Measurements from ENCODE around the gene SSC5D.
"Not testable (repeated sequence)": the region's sequence is repeated elsewhere in the genome, so short reads cannot be mapped to it uniquely, and the experiment has no call there.

The SSC5D gene

DNA sequence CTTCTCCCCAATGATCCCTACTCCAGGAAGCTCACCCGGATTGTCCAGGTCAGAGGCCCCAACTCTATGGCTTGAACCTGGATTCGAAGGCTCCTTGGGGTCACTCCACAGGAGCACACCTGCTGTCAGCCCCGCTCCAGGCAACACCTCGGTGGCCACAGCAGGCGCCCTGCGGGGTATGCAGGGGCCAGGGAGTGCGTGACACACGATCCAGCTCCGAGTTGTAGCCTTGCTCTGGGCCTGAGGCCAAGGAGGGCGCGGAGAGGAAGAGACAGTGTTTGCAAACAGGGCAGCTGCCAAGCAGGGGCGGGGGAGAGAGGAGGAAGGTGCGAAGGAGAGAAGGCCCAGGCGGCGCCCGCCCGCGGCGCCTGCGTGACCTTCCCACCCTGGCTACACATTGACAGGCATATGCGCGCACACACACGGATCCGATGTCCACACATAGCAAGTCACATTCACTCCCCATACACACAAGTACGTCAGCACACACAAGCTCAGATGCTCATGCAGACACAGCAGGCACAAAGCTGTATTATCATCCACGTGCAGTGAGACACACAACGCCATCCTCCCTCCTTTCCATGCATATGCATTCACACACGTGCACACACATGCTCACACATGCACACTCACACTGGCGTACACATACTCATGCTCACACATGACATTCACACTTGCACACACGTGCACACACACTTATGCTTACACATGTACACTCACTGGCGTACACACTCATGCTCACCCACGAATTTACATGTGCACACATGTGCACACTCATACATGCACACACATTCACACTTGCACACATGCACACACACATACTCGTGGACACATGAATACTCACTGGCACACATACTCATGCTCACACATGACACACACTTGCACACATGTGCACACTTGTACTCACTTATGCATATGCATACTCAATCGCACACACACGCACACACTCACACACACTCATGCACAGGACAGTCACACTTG, 38.3 kb downstream of the SSC5D start:
- DNase-seq (ENCODE audit: low read depth, low spot score), result no peak
- Histone ChIP-seq H3K9ac (ENCODE audit: insufficient read length, low read depth) (no peak overlapping the region), H3K36me3 (ENCODE audit: insufficient read depth, insufficient read length, low read length) (peaks cover 5% of the 10 kb centered on the region)

DNA sequence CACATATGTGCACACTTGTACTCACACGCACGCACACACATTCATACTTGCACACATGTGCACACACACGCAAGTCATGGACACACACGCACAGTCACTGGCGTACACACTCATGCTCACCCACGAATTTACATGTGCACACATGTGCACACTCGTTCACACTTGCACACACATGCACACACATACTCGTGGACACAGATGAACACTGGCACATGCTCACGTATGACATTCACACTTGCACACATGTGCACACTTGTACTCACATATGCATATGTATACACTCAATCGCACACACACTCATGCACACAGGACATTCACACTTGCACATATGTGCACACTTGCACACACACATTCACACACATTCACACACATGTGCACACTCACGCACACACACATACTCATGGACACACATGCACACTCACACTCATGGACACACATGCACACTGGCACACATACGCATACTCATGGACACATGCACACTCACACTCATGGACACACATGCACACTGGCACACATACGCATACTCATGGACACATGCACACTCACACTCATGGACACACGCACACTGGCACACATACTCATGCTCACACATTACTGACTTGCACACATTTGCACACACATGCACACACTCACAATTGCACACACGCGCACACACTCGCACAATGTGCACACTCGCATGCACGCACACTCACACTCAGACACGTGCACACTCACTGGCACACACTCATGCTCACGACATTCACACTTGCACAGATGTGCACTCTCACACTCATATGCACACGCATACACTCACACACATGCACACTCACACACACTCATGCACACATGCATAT, 39.2 kb downstream of the SSC5D start:
- DNase-seq (ENCODE audit: low read depth, low spot score), result no peak
- peaks cover 5% of the 10 kb centered on the region for H3K36me3 ChIP-seq (ENCODE audit: insufficient read depth, insufficient read length, low read length)
- H3K4me3 ChIP-seq (ENCODE audit: insufficient read length, low read depth), result no peak overlapping the region
- no peaks in the 10 kb centered on the region for H3K9me3 ChIP-seq (ENCODE audit: insufficient read depth, low read length)
- H3K9ac ChIP-seq (ENCODE audit: insufficient read length, low read depth), result no peak overlapping the region
- no peak for TF ChIP-seq ZNF274 (IDR thresholded peaks at IDR 0.05; ENCODE audit: low read depth, low read length)
- TF ChIP-seq SUZ12 (IDR thresholded peaks at IDR 0.05; ENCODE audit: extremely low read depth, insufficient read depth, insufficient read length), result no peak
- TF ChIP-seq YY1 (IDR thresholded peaks at IDR 0.05; ENCODE audit: insufficient read depth, insufficient read length), result no peak
- H3K27me3 ChIP-seq (ENCODE audit: insufficient read depth, insufficient read length), result no peaks in the 10 kb centered on the region
- H3K4me1 ChIP-seq (ENCODE audit: insufficient read depth, insufficient read length), result peaks cover 15% of the 10 kb centered on the region

More for the DNA sequence above, 38.3 kb downstream of the SSC5D start:
- Histone ChIP-seq H3K9me3 (ENCODE audit: insufficient read depth, low read length) (no peaks in the 10 kb centered on the region), H3K4me3 (ENCODE audit: insufficient read length, low read depth) (no peak overlapping the region), H3K4me1 (ENCODE audit: insufficient read depth, insufficient read length) (peaks cover 19% of the 10 kb centered on the region), H3K27me3 (ENCODE audit: insufficient read depth, insufficient read length) (no peaks in the 10 kb centered on the region)
- TF ChIP-seq YY1 (IDR thresholded peaks at IDR 0.05; ENCODE audit: insufficient read depth, insufficient read length), result no peak
- no peak for TF ChIP-seq ZNF274 (IDR thresholded peaks at IDR 0.05; ENCODE audit: low read depth, low read length)
- no peak for TF ChIP-seq SUZ12 (IDR thresholded peaks at IDR 0.05; ENCODE audit: extremely low read depth, insufficient read depth, insufficient read length)

DNA sequence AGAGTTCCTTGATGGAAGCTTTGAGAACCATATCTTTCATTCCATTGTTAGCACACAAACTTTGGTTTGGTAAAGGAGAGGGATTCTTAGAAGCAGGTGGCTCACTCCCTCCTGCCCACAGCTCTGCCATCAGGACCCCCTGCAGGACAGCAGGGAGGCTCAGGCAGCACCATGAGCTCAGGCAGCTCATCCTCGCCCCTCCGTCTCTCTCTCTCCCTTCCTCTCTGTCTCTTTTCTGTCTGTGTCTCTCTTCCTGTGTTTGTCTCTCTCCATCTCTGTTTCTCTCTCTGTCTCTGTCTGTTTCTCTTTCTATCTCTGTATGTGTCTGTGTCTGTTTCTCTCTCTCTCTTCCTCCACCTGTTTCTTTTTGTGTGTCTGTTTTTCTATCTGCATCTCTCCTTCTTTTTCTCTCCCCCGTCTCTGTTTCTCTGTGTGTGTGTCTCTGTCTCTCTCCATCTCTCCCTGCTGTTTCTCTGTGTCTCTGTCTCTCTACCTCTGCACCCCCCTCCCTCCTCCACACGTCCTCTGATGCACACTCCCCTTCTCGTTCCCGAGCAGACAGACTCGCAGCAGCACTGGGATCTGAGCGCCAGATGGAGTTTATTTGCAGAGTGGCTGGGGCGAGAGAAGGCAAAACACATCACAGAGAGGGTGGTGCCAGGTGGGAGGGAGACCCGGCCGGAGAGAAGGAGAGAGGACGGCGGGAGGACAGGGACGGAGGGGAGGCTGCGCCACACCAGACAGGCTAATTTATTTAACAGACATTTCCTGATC, 40.0 kb downstream of the SSC5D start:
- DNase-seq (ENCODE audit: low read depth, low spot score), result no peak
- no peaks in the 10 kb centered on the region for H3K27me3 ChIP-seq (ENCODE audit: insufficient read depth, insufficient read length)
- no peak overlapping the region for H3K4me3 ChIP-seq (ENCODE audit: insufficient read length, low read depth)
- peaks cover 15% of the 10 kb centered on the region for H3K4me1 ChIP-seq (ENCODE audit: insufficient read depth, insufficient read length)
- no peak for TF ChIP-seq ZNF274 (IDR thresholded peaks at IDR 0.05; ENCODE audit: low read depth, low read length)
- no peak for TF ChIP-seq YY1 (IDR thresholded peaks at IDR 0.05; ENCODE audit: insufficient read depth, insufficient read length)
- no peak for TF ChIP-seq SUZ12 (IDR thresholded peaks at IDR 0.05; ENCODE audit: extremely low read depth, insufficient read depth, insufficient read length)
- H3K36me3 ChIP-seq (ENCODE audit: insufficient read depth, insufficient read length, low read length), result peaks cover 5% of the 10 kb centered on the region
- peak overlapping the region; percentile 51 for H3K9ac ChIP-seq (ENCODE audit: insufficient read length, low read depth)
- no peaks in the 10 kb centered on the region for H3K9me3 ChIP-seq (ENCODE audit: insufficient read depth, low read length)

DNA sequence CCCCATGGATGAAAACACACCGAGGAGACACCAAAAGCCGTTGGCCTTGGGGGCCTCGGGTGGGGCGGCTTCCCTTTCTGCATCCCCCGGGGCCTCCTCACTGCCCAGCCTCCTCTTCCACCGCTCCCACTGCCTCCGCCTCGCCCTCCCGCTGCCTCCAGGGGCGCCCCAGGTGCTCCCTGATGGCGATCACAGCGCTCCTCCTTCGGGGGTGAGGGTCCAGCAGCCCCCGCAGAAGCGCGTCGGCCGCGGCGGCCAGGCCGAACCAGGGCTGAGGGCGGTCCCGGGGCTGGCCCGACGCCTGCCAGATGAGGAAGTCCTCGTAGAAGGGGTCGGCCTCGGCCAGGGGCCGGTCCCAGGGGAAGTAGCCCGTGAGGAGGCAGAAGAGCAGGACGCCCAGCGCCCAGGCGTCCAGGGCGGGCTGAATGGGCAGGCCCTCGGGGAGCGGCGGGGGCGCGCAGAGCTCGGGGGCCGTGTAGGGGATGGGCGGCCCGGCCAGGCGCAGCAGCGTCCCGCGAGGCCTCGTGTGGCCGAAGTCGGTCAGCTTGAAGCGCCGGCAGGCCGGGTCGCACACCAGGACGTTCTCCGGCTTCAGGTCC, 41.5 kb downstream of the SSC5D start:
- H3K27me3 ChIP-seq (ENCODE audit: insufficient read depth, insufficient read length), result no peaks in the 10 kb centered on the region
- no peak for DNase-seq (ENCODE audit: low read depth, low spot score)
- H3K4me1 ChIP-seq (ENCODE audit: insufficient read depth, insufficient read length), result peaks cover 15% of the 10 kb centered on the region
- peaks cover 5% of the 10 kb centered on the region for H3K36me3 ChIP-seq (ENCODE audit: insufficient read depth, insufficient read length, low read length)
- TF ChIP-seq SUZ12 (IDR thresholded peaks at IDR 0.05; ENCODE audit: extremely low read depth, insufficient read depth, insufficient read length), result no peak
- no peak for TF ChIP-seq ZNF274 (IDR thresholded peaks at IDR 0.05; ENCODE audit: low read depth, low read length)
- no peak for TF ChIP-seq YY1 (IDR thresholded peaks at IDR 0.05; ENCODE audit: insufficient read depth, insufficient read length)
- H3K9me3 ChIP-seq (ENCODE audit: insufficient read depth, low read length), result no peaks in the 10 kb centered on the region
- no peak overlapping the region for H3K4me3 ChIP-seq (ENCODE audit: insufficient read length, low read depth)
- H3K9ac ChIP-seq (ENCODE audit: insufficient read length, low read depth), result no peak overlapping the region

DNA sequence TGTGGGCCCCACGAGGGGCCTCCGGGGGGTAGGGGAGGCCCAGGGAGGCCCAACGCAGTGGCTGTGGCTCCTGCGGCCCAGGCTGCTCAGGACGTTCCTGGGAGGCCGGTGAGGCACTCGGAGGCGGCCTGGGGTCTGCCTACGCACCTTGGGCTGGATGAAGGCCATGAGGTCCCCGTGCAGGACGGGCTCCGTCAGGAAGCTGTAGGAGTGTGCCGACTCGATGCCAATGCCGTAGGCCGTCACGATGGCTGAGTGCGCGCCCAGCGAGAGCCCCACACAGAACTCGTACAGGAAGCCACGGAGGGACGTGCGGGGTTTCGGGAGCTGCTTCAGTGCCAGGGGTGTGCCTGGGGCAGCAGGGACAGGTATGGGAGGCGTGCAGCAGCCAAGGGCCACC, 42.8 kb downstream of the SSC5D start:
- H3K4me3 ChIP-seq (ENCODE audit: insufficient read length, low read depth), result no peak overlapping the region
- H3K9me3 ChIP-seq (ENCODE audit: insufficient read depth, low read length), result no peaks in the 10 kb centered on the region
- H3K4me1 ChIP-seq (ENCODE audit: insufficient read depth, insufficient read length), result peaks cover 17% of the 10 kb centered on the region
- no peak for DNase-seq (ENCODE audit: low read depth, low spot score)
- no peak overlapping the region for H3K9ac ChIP-seq (ENCODE audit: insufficient read length, low read depth)
- no peaks in the 10 kb centered on the region for H3K27me3 ChIP-seq (ENCODE audit: insufficient read depth, insufficient read length)
- TF ChIP-seq SUZ12 (IDR thresholded peaks at IDR 0.05; ENCODE audit: extremely low read depth, insufficient read depth, insufficient read length) (no peak), YY1 (IDR thresholded peaks at IDR 0.05; ENCODE audit: insufficient read depth, insufficient read length) (no peak), ZNF274 (IDR thresholded peaks at IDR 0.05; ENCODE audit: low read depth, low read length) (no peak)
- H3K36me3 ChIP-seq (ENCODE audit: insufficient read depth, insufficient read length, low read length), result peaks cover 5% of the 10 kb centered on the region

DNA sequence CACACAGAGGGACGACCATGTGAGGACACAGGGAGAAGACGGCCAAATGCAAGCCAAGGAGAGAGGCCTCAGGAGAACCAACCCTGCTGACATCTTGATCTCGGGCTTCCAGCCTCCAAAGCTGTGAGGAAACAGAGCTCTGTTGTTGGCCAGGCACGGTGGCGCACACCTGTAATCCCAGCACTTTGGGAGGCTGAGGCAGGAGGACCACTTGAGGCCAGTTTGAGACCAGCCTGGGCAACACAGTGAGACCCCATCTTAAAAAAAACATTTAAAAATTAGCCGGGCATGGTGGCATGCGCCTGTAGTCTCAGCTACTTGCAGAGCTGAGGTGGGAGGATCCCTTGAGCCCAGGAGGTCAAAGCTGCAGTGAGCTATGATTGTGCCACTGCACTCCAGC, 46.0 kb downstream of the SSC5D start:
- H3K9me3 ChIP-seq (ENCODE audit: insufficient read depth, low read length); H3K4me3 ChIP-seq (ENCODE audit: insufficient read length, low read depth); H3K9ac ChIP-seq (ENCODE audit: insufficient read length, low read depth); H3K36me3 ChIP-seq (ENCODE audit: insufficient read depth, insufficient read length, low read length); DNase-seq (ENCODE audit: low read depth, low spot score); H3K27me3 ChIP-seq (ENCODE audit: insufficient read depth, insufficient read length): not testable (repeated sequence)
- H3K4me1 ChIP-seq (ENCODE audit: insufficient read depth, insufficient read length), result peaks cover 16% of the 10 kb centered on the region

Data from NT2/D1 (cell line).